LNCAP (cell line): Measurements from ENCODE around the gene OGT.

Source experiments
- TF ChIP-seq, protein P1 (sequence below): fragments of 450-650 bp; IDR thresholded peaks from 2 replicates; pipeline ENCODE4 v1.5.1; 2017; ENCODE audit warnings: mild to moderate bottlenecking

Gene OGT

DNA sequence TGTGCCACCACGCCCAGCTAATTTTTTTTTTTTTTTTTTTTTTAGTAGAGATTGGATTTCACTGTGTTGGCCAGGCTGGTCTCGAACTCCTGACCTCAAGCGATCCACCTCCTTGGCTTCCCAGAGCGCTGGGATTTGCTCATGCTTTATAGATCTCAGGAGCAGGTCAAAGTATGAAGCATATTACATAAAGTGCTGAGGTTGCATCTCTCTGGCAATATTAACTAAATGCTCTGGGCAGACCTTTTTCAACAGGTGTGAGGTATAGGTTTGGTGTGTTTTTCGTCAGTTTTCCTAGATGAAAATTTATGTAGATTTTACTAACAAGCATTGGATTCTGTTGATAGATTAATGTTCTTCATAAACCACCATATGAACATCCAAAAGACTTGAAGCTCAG is 26.0 kb downstream of the OGT start:
- TF ChIP-seq, protein P1, sequence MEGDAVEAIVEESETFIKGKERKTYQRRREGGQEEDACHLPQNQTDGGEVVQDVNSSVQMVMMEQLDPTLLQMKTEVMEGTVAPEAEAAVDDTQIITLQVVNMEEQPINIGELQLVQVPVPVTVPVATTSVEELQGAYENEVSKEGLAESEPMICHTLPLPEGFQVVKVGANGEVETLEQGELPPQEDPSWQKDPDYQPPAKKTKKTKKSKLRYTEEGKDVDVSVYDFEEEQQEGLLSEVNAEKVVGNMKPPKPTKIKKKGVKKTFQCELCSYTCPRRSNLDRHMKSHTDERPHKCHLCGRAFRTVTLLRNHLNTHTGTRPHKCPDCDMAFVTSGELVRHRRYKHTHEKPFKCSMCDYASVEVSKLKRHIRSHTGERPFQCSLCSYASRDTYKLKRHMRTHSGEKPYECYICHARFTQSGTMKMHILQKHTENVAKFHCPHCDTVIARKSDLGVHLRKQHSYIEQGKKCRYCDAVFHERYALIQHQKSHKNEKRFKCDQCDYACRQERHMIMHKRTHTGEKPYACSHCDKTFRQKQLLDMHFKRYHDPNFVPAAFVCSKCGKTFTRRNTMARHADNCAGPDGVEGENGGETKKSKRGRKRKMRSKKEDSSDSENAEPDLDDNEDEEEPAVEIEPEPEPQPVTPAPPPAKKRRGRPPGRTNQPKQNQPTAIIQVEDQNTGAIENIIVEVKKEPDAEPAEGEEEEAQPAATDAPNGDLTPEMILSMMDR, result no peak

DNA sequence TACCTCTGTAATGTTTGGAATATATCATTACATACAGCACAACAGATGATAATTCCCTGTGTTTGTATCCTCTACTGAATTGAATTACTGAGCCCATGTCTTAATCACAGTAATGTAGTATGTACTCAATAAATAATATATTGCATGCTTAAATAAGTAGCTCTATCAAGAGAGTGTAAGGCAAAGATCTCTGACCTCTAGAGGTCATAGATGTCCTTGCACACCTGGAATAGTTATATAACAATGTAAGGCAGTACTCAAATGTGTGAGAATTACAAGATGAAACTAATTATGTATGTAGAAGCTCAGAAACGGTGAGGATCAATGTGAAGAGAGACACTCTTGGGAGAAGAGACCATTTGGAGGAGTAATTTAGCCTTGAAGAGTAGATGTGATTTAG is 31.0 kb downstream of the OGT start:
- TF ChIP-seq, protein P1, result no peak

DNA sequence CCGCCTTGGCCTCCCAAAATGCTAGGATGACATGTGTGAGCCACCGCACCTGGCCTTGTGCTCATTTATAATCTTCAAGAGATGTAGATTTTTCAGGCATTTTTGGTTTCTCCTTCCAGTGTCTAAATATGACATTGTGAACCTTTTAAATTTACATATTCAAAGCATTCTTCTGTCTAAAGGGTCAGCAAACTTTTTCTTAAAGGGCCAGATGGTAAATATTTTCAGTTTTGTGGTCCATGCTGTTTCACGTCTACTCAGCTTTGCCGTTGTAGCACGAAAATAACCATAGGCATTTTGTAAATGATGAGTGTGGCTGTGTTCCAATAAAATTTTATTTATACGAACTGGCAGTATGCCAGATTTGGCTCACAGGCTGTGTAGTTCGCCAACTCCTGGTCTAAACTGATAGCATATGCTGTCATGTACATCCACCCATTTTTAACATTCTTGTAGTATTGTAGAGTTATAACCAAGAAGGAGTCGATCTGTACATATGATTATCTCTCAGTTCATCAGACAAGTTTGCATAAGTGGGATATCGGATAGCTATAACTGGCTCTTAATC is 32.7 kb downstream of the OGT start:
- TF ChIP-seq, protein P1, result no peak

DNA sequence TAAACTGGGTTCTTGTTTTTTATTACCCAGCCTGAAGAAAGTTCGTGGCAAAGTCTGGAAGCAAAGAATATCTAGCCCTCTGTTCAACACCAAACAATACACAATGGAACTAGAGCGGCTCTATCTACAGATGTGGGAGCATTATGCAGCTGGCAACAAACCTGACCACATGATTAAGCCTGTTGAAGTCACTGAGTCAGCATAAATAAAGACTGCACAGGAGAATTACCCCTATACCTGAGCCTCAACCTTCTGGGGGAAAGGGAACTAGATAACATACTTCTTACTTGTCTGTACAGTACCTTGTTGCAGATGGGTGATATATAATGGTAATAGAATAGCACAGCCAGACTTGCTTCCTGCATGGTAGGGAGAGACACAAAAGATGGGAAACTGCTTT is 40.7 kb downstream of the OGT start:
- TF ChIP-seq, protein P1, result no peak

DNA sequence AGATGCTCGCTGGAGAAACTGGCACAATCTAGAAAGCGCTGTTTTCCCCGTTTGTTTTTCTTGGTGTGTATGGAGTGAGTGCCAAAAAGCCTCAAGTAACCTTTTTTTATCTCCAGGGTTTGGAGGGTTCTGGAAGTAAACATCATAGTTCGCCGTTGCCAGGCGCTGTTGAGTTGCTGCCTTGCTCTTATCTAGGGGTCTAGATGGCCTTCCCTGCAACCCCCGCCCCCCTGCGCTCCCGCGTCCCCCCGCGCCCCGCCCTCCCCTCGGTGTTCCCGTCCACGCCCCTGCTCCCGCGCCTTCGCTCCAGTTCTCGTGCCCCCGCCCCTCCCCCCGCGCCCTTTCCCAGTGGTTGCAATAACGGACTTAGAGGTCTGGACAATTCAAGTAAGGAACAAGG is 44.8 kb downstream of the OGT start:
- TF ChIP-seq, protein P1, result no peak

DNA sequence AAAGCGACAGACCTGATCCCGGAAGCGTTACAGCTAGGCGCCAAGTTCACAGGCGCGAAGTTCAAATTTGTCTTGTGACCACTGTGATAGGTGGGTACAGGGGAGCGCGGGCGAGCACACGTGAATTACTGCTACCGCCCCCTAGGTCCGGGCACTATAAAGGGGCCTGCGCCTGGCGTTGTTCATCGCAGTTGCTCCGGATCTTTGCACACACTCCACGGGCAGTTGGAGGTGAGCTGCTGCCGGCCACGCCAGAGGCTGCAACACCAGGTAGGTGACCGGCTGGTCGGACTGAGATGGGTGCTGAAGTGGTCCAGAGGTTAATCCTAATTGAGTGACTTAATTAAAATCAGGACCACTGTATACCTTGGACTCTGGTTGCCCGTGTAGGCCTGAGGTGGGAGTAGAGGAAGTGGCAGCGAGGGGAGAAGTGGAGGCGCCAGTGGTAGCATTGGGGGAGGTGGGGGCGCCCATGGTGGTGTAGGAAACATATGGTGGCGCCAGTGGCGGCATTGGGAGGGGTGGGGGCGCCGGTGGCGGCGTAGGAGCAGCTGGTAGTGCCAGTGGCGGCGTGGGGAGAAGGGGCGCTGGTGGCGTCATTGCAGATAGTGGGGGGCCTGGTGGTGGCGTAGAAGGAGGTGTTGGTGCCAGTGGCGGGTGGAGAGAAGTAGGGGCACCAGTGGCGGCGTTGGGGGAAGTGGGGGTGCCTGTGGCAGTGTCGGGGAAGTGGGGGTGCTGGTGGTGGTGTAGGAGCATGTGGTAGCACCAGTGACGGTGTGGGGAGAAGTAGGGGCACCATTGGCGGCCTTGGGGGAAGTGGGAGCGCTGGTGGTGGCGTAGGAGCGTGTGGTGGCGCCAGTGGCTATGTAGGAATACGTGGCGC is 45.6 kb downstream of the OGT start, which contains the start of gene GCNA:
Gene GCNA (plus strand): TSS at position 185 of the 883 bp plus-strand sequence. CDS start 2,385 bp downstream, outside the sequence.
- TF ChIP-seq, protein P1, result no peak

DNA sequence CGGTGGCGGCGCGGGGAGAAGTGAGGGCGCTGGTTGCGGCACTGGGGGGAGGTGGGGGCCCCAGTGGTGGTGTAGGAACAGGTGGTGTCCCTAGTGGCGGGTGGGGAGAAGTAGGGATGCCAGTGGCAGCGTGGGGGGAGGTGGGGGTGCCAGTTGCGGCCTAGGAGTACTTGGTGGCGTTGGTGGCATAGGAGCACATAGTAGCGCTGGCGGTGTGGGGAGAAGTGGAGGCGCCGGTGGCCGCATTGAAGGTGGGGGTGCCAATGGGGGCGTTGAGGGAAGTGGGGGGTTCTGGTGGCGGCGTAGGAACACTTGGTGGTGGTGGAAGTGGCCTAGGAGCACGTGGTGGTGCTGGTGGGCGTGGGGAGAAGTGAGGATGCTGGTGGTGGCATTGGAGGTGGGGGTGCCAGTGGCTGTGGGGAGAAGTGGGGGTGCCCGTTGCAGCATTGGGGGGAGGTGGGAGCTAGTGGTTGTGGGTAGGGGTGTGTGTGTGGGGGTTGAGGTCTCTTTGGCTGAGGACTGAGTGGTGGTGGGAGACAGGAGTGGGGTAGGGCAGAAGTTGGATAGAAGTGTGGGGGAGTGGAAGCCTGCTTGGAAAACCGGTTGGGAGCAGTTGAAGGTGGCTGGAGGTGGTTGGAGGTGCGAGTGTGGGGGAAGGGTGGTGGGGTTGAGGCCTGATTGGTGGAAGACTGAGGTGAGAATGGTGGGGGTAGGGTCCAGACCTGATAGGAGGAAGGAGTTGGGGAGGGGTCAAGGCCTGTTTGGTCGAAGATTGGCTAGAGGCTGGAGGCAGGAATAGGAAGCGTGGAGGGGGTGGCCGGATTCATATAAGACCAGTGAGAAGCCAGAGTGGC is 46.5 kb downstream of the OGT start:
- TF ChIP-seq, protein P1, result no peak
